GM21390 (cell line): Measurements from ENCODE around the gene ALPI.

ENCODE experiments used
- ATAC-seq: cut with Tn5 transposase; IDR thresholded peaks from one replicate; pipeline ENCODE4 v1.9.1; 2021; ENCODE audit not compliant: unreplicated experiment

Gene ALPI

GRCh38 chr2:232495292-232495691 is 39.3 kb downstream of the ALPI start:
- ATAC-seq, result no peak

GRCh38 chr2:232496501-232497270 is 40.7 kb downstream of the ALPI start:
- ATAC-seq, result no peak

GRCh38 chr2:232497348-232497747 is 41.4 kb downstream of the ALPI start:
- no peak for ATAC-seq

GRCh38 chr2:232498452-232498851 is 42.5 kb downstream of the ALPI start:
- no peak for ATAC-seq

- ATAC-seq, result no peak
These were observed 45.4 kb downstream of the ALPI start for GRCh38 chr2:232501331-232501771.

- ATAC-seq, result no peak
These were observed 45.9 kb downstream of the ALPI start for GRCh38 chr2:232501794-232502390.

- ATAC-seq, result no peak
These were observed 46.6 kb downstream of the ALPI start for GRCh38 chr2:232502511-232502910.

- no peak for ATAC-seq
These were observed 47.2 kb downstream of the ALPI start for GRCh38 chr2:232502911-232503808.

- no peak for ATAC-seq
These were observed 47.9 kb downstream of the ALPI start for GRCh38 chr2:232503809-232504323.

- ATAC-seq, result no peak
These were observed 48.5 kb downstream of the ALPI start for GRCh38 chr2:232504438-232504837.

- no peak for ATAC-seq
These were observed 49.9 kb downstream of the ALPI start for GRCh38 chr2:232505856-232506255.

- ATAC-seq, result no peak
These were observed 50.8 kb downstream of the ALPI start for GRCh38 chr2:232506709-232507108.

- ATAC-seq, result no peak
These were observed 52.3 kb downstream of the ALPI start for GRCh38 chr2:232508251-232508650.
